H9 (cell line): ENCODE results near the gene ZDHHC1. TPM values are rescaled to one million over a fixed set of nuclear protein-coding genes. Genes with fewer than 3 reads are reported as not detected.

Source experiments
- DNase-seq: peaks from one replicate; pipeline ENCODE4 v3.0.0-alpha.2; 2017
- H2AFZ ChIP-seq: one replicate; pipeline ENCODE4 v1.6.1; 2013; ENCODE audit warnings: mild to moderate bottlenecking, low read length, control low read depth, moderate library complexity
- H2AK5ac ChIP-seq: 2 replicates; pipeline ENCODE4 v1.6.1; 2013; ENCODE audit warnings: low read length, control low read depth, mixed read lengths; ENCODE audit not compliant: insufficient read length
- H2BK120ac ChIP-seq: one replicate; pipeline ENCODE4 v1.6.1; 2013; ENCODE audit warnings: low read depth, mild to moderate bottlenecking, low read length, control low read depth, inconsistent platforms; ENCODE audit not compliant: poor library complexity, severe bottlenecking
- H2BK12ac ChIP-seq: 2 replicates; pipeline ENCODE4 v1.6.1; 2013; ENCODE audit warnings: low read length, control low read depth, mixed read lengths, low read depth; ENCODE audit not compliant: insufficient read length
- H2BK15ac ChIP-seq: 2 replicates; pipeline ENCODE4 v1.6.1; 2013; ENCODE audit warnings: low read depth, low read length, control low read depth
- H2BK20ac ChIP-seq: one replicate; pipeline ENCODE4 v1.6.1; 2013; ENCODE audit warnings: low read depth, mild to moderate bottlenecking, low read length, control low read depth, inconsistent platforms; ENCODE audit not compliant: poor library complexity, severe bottlenecking
- H2BK5ac ChIP-seq: 2 replicates; pipeline ENCODE4 v1.6.1; 2013; ENCODE audit warnings: low read length, control low read depth, mixed read lengths; ENCODE audit not compliant: insufficient read length
- H3K14ac ChIP-seq: 2 replicates; pipeline ENCODE4 v1.6.1; 2013; ENCODE audit warnings: low read length, control low read depth; ENCODE audit not compliant: insufficient read depth
- H3K18ac ChIP-seq: 2 replicates; pipeline ENCODE4 v1.6.1; 2013; ENCODE audit warnings: low read depth, mild to moderate bottlenecking, mixed read lengths, low read length, control low read depth; ENCODE audit not compliant: insufficient read length
- H3K23ac ChIP-seq: 2 replicates; pipeline ENCODE4 v1.6.1; 2013; ENCODE audit warnings: low read length, control low read depth, mixed read lengths, low read depth; ENCODE audit not compliant: insufficient read length
- H3K23me2 ChIP-seq: 2 replicates; pipeline ENCODE4 v1.6.1; 2013; ENCODE audit warnings: low read depth, mild to moderate bottlenecking, mixed read lengths, low read length, control low read depth; ENCODE audit not compliant: insufficient read length, poor library complexity, severe bottlenecking
- H3K27ac ChIP-seq: 2 replicates; pipeline ENCODE4 v1.5.1; 2013; ENCODE audit warnings: low read length, control low read depth, mixed read lengths, low read depth; ENCODE audit not compliant: insufficient read length
- H3K27me3 ChIP-seq: 2 replicates; pipeline ENCODE4 v1.6.1; 2013; ENCODE audit warnings: low read length, control low read depth, inconsistent platforms; ENCODE audit not compliant: insufficient read depth
- H3K4ac ChIP-seq: 2 replicates; pipeline ENCODE4 v1.6.1; 2013; ENCODE audit warnings: low read depth, mild to moderate bottlenecking, control low read depth, inconsistent platforms, low read length, moderate library complexity
- H3K4me1 ChIP-seq: 2 replicates; pipeline ENCODE4 v1.6.1; 2013; ENCODE audit warnings: low read length, control low read depth, inconsistent platforms; ENCODE audit not compliant: insufficient read depth
- H3K4me2 ChIP-seq: 2 replicates; pipeline ENCODE4 v1.6.1; 2013; ENCODE audit warnings: low read length, control low read depth, mixed read lengths; ENCODE audit not compliant: insufficient read length, insufficient read depth
- H3K56ac ChIP-seq: 2 replicates; pipeline ENCODE4 v1.6.1; 2013; ENCODE audit warnings: low read depth, mild to moderate bottlenecking, mixed read lengths, low read length, control low read depth; ENCODE audit not compliant: insufficient read length
- H3K79me1 ChIP-seq: 2 replicates; pipeline ENCODE4 v1.6.1; 2013; ENCODE audit warnings: low read depth, mild to moderate bottlenecking, moderate library complexity, low read length, control low read depth, inconsistent platforms; ENCODE audit not compliant: insufficient read depth, poor library complexity, severe bottlenecking
- H3K79me2 ChIP-seq: 2 replicates; pipeline ENCODE4 v1.6.1; 2013; ENCODE audit warnings: low read length, control low read depth, inconsistent platforms; ENCODE audit not compliant: insufficient read depth
- H3K9ac ChIP-seq: 2 replicates; pipeline ENCODE4 v1.6.1; 2013; ENCODE audit warnings: low read length, control low read depth, mixed read lengths; ENCODE audit not compliant: insufficient read length; ENCODE audit errors: extremely low read depth
- H3K9me3 ChIP-seq: one replicate; pipeline ENCODE4 v1.6.1; 2013; ENCODE audit warnings: low read depth, low read length, inconsistent platforms; ENCODE audit not compliant: control insufficient read depth
- H3T11ph ChIP-seq: one replicate; pipeline ENCODE4 v1.6.1; 2013; ENCODE audit warnings: mild to moderate bottlenecking, low read length, control low read depth, inconsistent platforms
- H4K20me1 ChIP-seq: one replicate; pipeline ENCODE4 v1.6.1; 2013; ENCODE audit not compliant: control insufficient read depth, insufficient read length, insufficient read depth
- H4K5ac ChIP-seq: 2 replicates; pipeline ENCODE4 v1.6.1; 2013; ENCODE audit warnings: low read depth, mild to moderate bottlenecking, mixed read lengths, low read length, control low read depth; ENCODE audit not compliant: insufficient read length
- H4K8ac ChIP-seq: replicated peaks from 2 replicates; pipeline ENCODE4 v1.6.1; 2013; ENCODE audit warnings: low read length, control low read depth, mixed read lengths, low read depth; ENCODE audit not compliant: insufficient read length
- H4K91ac ChIP-seq: 2 replicates; pipeline ENCODE4 v1.6.1; 2013; ENCODE audit warnings: low read depth, mild to moderate bottlenecking, moderate library complexity, mixed read lengths, low read length, control low read depth; ENCODE audit not compliant: insufficient read length
- H3K27ac Mint-ChIP-seq, 3 experiments: 2 replicates in 2 of 3; 3 replicates in 1 of 3; pipeline ENCODE4 v1.8.0; 2020 to 2021; ENCODE audit warnings: mixed read lengths in 3 of 3, mild to moderate bottlenecking in 1 of 3, moderate library complexity in 1 of 3
- H3K27me3 Mint-ChIP-seq: 2 replicates; pipeline ENCODE4 v1.8.0; 2021; ENCODE audit warnings: low read depth, mild to moderate bottlenecking, moderate library complexity, mixed read lengths
- H3K36me3 Mint-ChIP-seq, 3 experiments: 2 replicates in 2 of 3; 3 replicates in 1 of 3; pipeline ENCODE4 v1.8.0; 2020 to 2021; ENCODE audit warnings: low read depth in 3 of 3, mixed read lengths in 3 of 3; ENCODE audit not compliant: insufficient read depth in 1 of 3
- H3K4me1 Mint-ChIP-seq, 2 experiments: 2 replicates each; pipeline ENCODE4 v1.8.0; 2020; ENCODE audit warnings: mixed read lengths in 2 of 2
- H3K4me3 Mint-ChIP-seq, 2 experiments: 2 replicates in 1 of 2; 3 replicates in 1 of 2; pipeline ENCODE4 v1.8.0; 2020 to 2021; ENCODE audit warnings: mild to moderate bottlenecking in 2 of 2, mixed read lengths in 2 of 2, moderate library complexity in 1 of 2
- H3K9me3 Mint-ChIP-seq, 2 experiments: 2 replicates in 1 of 2; 3 replicates in 1 of 2; pipeline ENCODE4 v1.8.0; 2020; ENCODE audit warnings: mild to moderate bottlenecking in 2 of 2, mixed read lengths in 2 of 2, moderate library complexity in 1 of 2
- CTCF ChIP-seq: fragments of 200-600 bp; sonication (generic); conservative IDR thresholded peaks from 3 replicates; pipeline ENCODE4 v1.8.0; 2021; ENCODE audit warnings: antibody characterized with exemption, mild to moderate bottlenecking
- WGBS: extraction: QIAGEN DNeasy Blood & Tissue Kit; methylation state at CpG from one replicate; pipeline ENCODE4 v1.1.7; 2013; ENCODE audit warnings: missing lambda C conversion rate, low lambda C conversion rate, mixed read lengths; ENCODE audit not compliant: insufficient read length; ENCODE audit errors: extremely low coverage; 5-methylcytosine and 5-hydroxymethylcytosine counted together
- total RNA-seq: library from RNA; stranded (reverse); gene quantifications from 2 replicates; pipeline ENCODE4 v1.2.1, GENCODE V29; 2021

The ZDHHC1 gene
- total RNA-seq, 1 experiment from 2014 or later: 3.7 TPM

- no peak for DNase-seq
- TF ChIP-seq CTCF: no peak
- Histone ChIP-seq H2BK15ac (no peak overlapping the region), H3K9me3 (no peaks in the 10 kb centered on the region), H3K56ac (no peak overlapping the region), H3K18ac (no peak overlapping the region), H3K27ac (no peak overlapping the region), H4K8ac (no peak overlapping the region), H3K79me2 (no peaks in the 10 kb centered on the region), H3K4me1 (peaks cover 8% of the 10 kb centered on the region; the same call in 1 of the 2 replicates), H3K14ac (no peak overlapping the region), H2AK5ac (no peak overlapping the region), H4K20me1 (no peaks in the 10 kb centered on the region), H4K5ac (no peak overlapping the region), H3K9ac (no peak overlapping the region), H2BK120ac (no peak overlapping the region), H4K91ac (no peak overlapping the region), H3K4me2 (no peak overlapping the region), H3K79me1 (no peaks in the 10 kb centered on the region), H3K27me3 (no peaks in the 10 kb centered on the region), H2BK12ac (no peak overlapping the region), H2BK5ac (no peak overlapping the region), H3K23me2 (no peaks in the 10 kb centered on the region), H3T11ph (no peak overlapping the region), H3K23ac (no peak overlapping the region), H3K4ac (no peak overlapping the region), H2AFZ (no peak overlapping the region), H2BK20ac (no peak overlapping the region)
- Mint-ChIP-seq H3K36me3 (peaks cover 0 to 4% (median 0%) of the 10 kb centered on the region in 3 experiments; a peak in 2 of 7 replicates), H3K4me1 (peaks cover 40% of the 10 kb centered on the region in 2 experiments), H3K4me3 (no peak overlapping the region), H3K27me3 (peaks cover 26% of the 10 kb centered on the region), H3K27ac (no peak overlapping the region), H3K9me3 (no peaks in the 10 kb centered on the region)
- no CpG with 5 or more reads among the region's 5 CpGs for WGBS
Measured at GRCh38 chr16:67404740-67405226, 11.5 kb downstream of the ZDHHC1 start.
